ENCODE results near the gene CTAGE4.

GRCh38 chr7:144137501-144137900, 45.8 kb upstream of the CTAGE4 start:
- TF ChIP-seq HMGXB4 (CRISPR knock-in tag; IDR thresholded peaks at IDR 0.05; ENCODE audit: borderline replicate concordance in 1 of 2, low read depth in 1 of 2) = no peak
- TF ChIP-seq CTCF (CRISPR knock-in tag; IDR thresholded peaks at IDR 0.05) = no peak
- no peak for TF ChIP-seq ZBTB40 (IDR thresholded peaks at IDR 0.05)
- no peak for TF ChIP-seq ZBTB40 (CRISPR knock-in tag; IDR thresholded peaks at IDR 0.05)
- TF ChIP-seq SIN3A (IDR thresholded peaks at IDR 0.05; ENCODE audit: borderline replicate concordance, low read depth, low read length) = no peak
- TF ChIP-seq ZNF780A (CRISPR knock-in tag; IDR thresholded peaks at IDR 0.05) = no peak
- no peak for TF ChIP-seq STAT5B (CRISPR knock-in tag; IDR thresholded peaks at IDR 0.05)
- no peak for TF ChIP-seq TARDBP (CRISPR knock-in tag; IDR thresholded peaks at IDR 0.05)
- no peak for TF ChIP-seq RFX5 (IDR thresholded peaks at IDR 0.05; ENCODE audit: low read depth, low read length)

Measured in HepG2 (cell line).